Stimulated activated CD4-positive, alpha-beta T cell treated with anti-CD3 and anti-CD28 coated beads, Interleukin-15, amount 100 ng/mL, for 1 hour (primary cell): ENCODE data around the gene EAF1.
A peak's percentile ranks its signal among the peaks of the same experiment; 100 is the strongest.
"Not testable (repeated sequence)": the region's sequence is repeated elsewhere in the genome, so short reads cannot be mapped to it uniquely, and the experiment has no call there.

Source experiments
- DNase-seq, 2 donors: peaks; one replicate each; pipeline ENCODE4 v3.0.0-alpha.2; 2020; ENCODE audit warnings: low read depth in 1 of 2, low spot score in 1 of 2

EAF1 gene

GRCh38 chr3:15427182-15427880, at the start of gene EAF1, which contains the start of gene METTL6:
EAF1 (plus strand) TSS chr3:15427598; CDS start chr3:15427780, 182 bp downstream.
METTL6 (minus strand) TSS chr3:15427544; CDS start chr3:15426511, 1,033 bp downstream.
- DNase-seq, result peak; percentile 65 to 79

GRCh38 chr3:15377961-15378791, 49.2 kb upstream of the EAF1 start:
- peak; percentile 80 to 84 for DNase-seq

DNA sequence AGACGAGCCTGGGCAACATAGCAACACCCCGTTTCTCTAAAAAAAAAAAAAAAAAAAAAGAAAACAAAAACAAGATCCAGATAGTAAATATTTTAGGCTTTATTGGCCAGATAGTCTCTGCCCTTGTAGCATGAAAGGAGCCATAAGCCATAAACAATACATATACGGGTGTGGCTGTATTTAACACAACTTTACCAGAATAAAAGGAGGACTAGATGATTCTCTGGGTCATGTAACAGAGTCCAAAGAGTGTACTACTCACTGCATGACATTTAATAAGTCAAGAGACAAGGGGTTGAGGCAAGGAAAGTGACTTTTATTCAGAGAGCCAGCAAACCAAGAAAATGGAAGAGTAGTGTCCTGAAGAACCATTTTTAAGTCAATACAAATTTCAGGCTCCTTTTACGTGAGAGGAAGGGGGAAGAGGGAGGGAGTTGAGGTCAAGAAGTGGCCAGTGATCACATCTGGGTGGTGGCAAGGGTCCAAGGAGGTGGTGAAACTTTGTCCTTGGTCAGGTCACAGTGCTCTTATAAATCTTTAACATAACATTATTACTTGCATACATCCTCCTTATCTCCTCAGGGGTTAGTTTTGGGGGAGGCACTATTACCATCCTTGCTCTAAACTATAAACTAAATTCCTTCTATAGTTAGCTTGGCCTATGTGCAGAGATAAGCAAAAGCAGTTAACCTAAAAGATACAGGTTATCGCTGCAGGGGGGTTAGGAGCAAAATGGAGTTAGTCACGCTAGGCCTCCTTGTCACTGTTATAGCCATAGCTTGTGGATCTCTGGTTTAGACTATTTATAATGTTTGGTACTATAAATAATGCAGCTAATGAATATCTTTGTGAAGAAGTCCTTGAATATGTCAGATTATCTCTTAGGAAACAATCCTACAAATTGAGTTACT, 46.2 kb upstream of the EAF1 start:
- no peak for DNase-seq

GRCh38 chr3:15382405-15382923, 44.9 kb upstream of the EAF1 start:
- DNase-seq, result no peak

DNA sequence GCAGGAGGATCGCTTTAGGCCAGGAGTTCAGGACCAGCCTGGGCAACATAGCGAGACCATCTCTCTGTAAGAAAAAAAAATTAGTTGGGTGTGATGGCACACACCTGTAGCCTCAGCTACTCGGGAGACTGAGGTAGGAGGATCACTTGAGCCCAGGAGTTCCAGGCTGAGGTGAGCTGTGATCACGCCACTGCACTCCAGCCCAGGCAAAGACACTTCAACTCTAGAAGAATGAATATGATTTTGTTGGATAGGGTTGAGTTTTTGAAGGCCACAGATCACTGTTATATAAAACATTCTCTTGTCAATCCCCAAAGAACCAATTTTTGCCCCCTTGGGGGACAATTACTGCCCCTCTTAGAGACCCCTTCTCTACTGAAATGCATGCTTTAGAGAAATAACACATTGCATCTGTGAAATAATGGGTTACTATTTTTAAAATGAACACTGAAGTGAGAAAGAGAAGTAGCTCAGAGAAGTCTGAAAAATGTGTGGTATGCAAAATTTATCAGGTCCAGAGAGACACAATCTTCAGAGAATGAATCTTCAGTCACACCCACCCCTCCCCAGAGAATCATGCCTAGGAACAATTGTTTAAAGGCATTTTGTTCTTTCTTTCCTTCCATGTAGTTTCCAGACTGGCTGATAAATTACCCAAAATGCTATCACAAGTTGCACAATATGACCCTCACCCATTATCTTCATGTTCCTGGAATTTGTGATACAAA, 42.7 kb upstream of the EAF1 start:
- no peak for DNase-seq

- not testable (repeated sequence) for DNase-seq
Measured at GRCh38 chr3:15385238-15385695, 42.1 kb upstream of the EAF1 start.

GRCh38 chr3:15385901-15386653, 41.3 kb upstream of the EAF1 start:
- no peak for DNase-seq

GRCh38 chr3:15386654-15386955, 40.8 kb upstream of the EAF1 start:
- DNase-seq, result not testable (repeated sequence)

GRCh38 chr3:15387171-15387581, 40.2 kb upstream of the EAF1 start:
- no peak for DNase-seq

DNA sequence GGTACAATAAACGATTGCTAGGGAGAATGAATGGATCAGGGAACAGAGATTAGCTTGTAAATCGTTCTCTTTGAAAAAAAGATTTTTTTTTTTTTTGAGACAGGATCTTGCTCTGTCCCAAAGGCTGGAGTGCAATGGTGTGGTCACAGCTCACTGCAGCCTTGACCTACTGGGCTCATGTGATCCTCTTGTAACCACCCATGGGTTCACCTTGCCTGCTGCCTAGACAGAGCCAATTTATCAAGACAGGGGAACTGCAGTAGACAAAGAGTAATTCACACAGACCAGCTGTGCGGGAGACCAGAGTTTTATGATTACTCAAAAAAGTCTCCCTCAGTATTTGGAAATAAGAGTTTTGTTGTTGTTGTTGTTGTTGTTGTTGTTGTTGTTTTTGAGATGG, 39.7 kb upstream of the EAF1 start:
- DNase-seq, result no peak

- not testable (repeated sequence) for DNase-seq
Measured at GRCh38 chr3:15388335-15388734, 39.1 kb upstream of the EAF1 start.

GRCh38 chr3:15390460-15390859, 36.9 kb upstream of the EAF1 start:
- DNase-seq, result no peak

DNA sequence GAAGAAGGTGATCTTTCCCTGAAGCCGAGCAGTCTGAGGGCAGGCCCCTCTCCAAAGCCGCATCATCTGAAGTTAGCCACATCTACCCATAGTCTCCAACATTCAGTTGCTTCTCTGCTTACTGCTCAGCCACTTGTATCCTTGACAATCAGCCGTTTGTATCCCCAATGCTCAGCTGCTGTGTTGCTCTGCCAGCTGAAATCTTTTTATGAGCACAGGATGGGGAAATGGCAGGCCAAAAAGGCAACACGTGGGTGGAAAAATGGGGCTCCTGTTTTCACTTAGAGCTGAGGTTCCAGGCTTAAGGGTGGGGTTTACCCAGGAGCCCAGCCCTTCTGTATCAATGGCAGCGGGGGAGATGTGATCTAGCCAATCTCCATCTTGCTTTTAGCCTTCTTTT, 36.4 kb upstream of the EAF1 start:
- no peak for DNase-seq

DNA sequence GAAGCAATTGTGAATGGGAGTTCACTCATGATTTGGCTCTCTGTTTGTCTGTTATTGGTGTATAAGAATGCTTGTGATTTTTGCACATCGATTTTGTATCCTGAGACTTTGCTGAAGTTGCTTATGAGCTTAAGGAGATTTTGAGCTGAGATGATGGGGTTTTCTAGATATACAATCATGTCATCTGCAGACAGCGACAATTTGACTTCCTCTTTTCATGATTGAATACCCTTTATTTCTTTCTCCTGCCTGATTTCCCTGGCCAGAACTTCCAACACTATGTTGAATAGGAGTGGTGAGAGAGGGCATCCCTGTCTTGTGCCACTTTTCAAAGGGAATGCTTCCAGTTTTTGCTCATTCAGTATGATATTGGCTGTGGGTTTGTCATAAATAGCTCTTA, 34.1 kb upstream of the EAF1 start:
- DNase-seq, result not testable (repeated sequence)

GRCh38 chr3:15398731-15399133, 28.7 kb upstream of the EAF1 start:
- not testable (repeated sequence) for DNase-seq

- no peak for DNase-seq
Measured at GRCh38 chr3:15399970-15400369, 27.4 kb upstream of the EAF1 start.

DNA sequence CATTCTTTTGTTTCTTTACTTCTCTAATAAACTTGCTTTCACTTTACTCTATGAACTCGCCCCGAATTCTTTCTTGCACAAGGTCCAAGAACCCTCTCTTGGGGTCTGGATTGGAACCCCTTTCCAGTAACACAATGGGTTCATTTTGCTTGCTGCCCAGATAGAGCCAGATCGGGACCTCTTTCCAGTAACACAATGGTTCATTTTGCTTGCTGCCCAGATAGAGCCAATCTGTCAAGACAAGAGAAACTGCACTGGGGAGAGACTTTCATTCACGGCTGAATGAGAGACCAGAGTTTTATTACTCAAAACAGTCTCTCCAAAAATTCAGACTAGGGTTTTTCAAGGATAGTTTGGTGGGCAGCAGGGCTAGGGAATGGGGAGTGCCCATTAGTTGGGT, 25.5 kb upstream of the EAF1 start:
- no peak for DNase-seq

GRCh38 chr3:15403495-15403894, 23.9 kb upstream of the EAF1 start:
- no peak for DNase-seq

GRCh38 chr3:15403965-15404364, 23.4 kb upstream of the EAF1 start:
- no peak for DNase-seq

- no peak for DNase-seq
Measured at GRCh38 chr3:15404767-15405166, 22.6 kb upstream of the EAF1 start.
